ENCODE data around the gene ADAM12. TPM values are rescaled to one million over a fixed set of nuclear protein-coding genes. Genes with fewer than 3 reads are reported as not detected.

The ADAM12 gene, protein sequence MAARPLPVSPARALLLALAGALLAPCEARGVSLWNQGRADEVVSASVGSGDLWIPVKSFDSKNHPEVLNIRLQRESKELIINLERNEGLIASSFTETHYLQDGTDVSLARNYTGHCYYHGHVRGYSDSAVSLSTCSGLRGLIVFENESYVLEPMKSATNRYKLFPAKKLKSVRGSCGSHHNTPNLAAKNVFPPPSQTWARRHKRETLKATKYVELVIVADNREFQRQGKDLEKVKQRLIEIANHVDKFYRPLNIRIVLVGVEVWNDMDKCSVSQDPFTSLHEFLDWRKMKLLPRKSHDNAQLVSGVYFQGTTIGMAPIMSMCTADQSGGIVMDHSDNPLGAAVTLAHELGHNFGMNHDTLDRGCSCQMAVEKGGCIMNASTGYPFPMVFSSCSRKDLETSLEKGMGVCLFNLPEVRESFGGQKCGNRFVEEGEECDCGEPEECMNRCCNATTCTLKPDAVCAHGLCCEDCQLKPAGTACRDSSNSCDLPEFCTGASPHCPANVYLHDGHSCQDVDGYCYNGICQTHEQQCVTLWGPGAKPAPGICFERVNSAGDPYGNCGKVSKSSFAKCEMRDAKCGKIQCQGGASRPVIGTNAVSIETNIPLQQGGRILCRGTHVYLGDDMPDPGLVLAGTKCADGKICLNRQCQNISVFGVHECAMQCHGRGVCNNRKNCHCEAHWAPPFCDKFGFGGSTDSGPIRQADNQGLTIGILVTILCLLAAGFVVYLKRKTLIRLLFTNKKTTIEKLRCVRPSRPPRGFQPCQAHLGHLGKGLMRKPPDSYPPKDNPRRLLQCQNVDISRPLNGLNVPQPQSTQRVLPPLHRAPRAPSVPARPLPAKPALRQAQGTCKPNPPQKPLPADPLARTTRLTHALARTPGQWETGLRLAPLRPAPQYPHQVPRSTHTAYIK
- total RNA-seq, result 77.9 and 120 TPM in 2 replicates

DNA sequence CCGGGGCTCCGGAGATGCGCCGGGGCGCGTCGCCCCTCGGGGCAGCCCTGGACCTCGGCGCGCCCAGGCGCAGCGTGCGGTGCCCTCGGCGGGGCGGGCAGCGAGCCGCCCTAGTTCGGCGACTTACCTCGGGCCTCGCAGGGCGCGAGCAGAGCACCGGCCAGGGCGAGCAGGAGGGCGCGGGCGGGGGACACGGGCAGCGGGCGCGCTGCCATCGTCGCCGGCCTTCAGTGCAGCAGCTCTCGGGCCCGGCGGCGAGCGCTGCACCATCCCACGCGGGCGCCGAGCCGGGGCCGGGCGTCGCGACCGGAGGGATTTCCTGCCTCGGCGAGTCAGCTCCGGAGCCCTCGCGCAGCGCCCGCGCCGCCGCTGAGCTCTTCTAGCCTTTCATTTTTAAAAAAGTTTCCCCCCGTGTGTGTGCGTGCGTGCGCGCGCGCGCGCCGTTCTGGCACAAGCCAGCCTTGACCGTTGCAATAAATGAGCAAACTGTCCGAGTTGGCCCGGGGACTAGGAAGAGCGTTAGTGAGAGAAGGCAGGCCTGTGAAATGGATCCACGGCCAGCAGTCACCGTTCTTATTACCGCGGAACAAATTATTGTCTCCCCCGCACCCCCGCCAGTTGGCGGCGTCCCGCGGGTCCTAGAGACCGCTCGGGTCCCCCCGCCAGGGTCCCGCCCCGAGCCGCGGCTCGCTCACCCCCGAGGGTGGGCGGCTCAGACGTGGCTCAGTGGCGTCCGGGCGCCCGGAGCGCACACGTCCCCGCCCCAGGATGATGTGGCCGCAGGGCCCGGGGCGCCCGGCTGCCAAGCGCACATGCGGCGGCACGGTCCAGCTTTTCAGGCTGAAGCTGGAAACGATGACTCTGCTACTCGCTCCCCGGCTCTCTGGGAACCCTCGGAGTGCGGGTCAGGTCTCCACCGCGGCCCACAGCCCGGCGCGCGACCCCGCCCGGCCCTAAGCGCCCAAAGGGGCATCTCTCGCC is at the start of gene ADAM12:
Gene ADAM12 (minus strand): TSS at position 547 of the 981 bp plus-strand sequence. CDS start 332 bp downstream, at position 215.

Data from smooth muscle cell of the pulmonary artery (primary cell).